Pulmonary artery endothelial cell (primary cell): ENCODE measurements around the gene CFAP57. TPM values are rescaled to one million over a fixed set of nuclear protein-coding genes. Genes with fewer than 3 reads are reported as not detected.

Experiments used
- DNase-seq: peaks from one replicate; pipeline ENCODE4 v3.0.0-alpha.2; 2011; ENCODE audit warnings: low read depth, low spot score
- total RNA-seq: library from RNA; depleted of rRNA; stranded (reverse); fragments of >200 nt; gene quantifications from 2 replicates; pipeline ENCODE4 v1.2.3, GENCODE V29; 2014

CFAP57 gene
- total RNA-seq, 1 donor from 2014 or later = 0.20 TPM

- DNase-seq = no peak
These were observed 104.5 kb downstream of the CFAP57 start for GRCh38 chr1:43276673-43277072.

GRCh38 chr1:43277116-43277876 is 105.2 kb downstream of the CFAP57 start:
- DNase-seq = no peak

- no peak for DNase-seq
These were observed 107.0 kb downstream of the CFAP57 start for GRCh38 chr1:43279161-43279560.

DNA sequence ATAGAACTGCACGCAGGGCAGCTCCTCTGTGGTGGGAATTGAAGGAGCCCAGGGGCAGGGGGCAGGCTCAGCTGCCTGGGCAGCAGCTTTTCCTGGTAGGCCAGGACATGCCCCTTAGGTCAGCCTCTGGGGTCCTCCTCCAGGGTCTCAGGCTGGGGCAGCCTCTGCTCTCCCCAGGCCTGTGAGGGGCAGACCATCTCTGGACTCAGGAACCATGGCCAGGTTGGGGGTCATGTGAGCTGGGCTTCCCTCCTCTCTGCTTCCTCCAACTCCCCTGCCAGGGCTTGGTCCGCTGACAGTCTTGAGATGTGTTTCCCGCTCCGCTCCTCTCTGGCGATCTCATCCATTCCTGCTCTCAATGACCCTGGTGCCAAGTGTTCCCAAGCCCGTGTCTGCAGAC is 107.5 kb downstream of the CFAP57 start:
- DNase-seq = no peak

DNA sequence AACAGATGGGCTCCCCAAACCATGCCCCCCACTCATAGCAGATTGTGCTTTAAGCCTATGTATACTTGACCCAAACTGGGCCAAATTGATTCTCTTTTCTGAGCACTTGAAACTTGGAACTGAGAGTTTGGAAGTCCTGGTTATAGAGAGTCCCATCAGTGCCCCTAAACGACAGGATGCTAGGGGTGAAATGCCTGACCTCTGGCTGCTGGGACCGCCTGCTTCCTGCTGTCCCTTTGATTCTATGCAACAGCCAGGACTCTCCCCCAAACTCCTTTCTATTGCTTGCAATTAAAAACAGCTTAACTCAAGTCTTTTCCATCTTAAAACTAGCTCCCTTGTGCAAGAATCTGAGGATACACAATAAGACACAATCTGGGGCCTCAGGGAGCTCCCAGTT is 108.6 kb downstream of the CFAP57 start:
- DNase-seq = no peak

GRCh38 chr1:43282220-43283195 is 110.4 kb downstream of the CFAP57 start:
- no peak for DNase-seq

DNA sequence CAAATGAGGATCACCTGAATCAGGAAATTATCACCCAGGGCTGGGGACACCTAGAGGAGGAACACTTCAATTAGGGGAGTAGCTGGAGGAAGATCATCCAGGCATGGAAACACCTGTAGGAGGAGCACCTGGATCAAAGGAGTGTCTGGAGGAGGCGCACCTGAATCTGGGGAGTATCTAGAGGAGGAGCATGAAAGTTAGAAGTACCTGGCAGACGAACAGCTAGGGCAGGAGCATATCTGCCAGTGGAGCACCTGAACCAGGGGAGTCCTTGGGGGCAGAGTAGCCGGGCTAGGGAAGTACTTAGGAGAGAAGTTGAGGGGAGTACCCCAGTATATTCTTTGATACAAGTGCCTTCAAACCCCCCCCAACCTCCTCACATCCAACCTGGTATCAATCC is 111.9 kb downstream of the CFAP57 start:
- no peak for DNase-seq

- no peak for DNase-seq
These were observed 112.5 kb downstream of the CFAP57 start for GRCh38 chr1:43284546-43285110.

- DNase-seq = no peak
These were observed 113.3 kb downstream of the CFAP57 start, which contains the start of gene C1orf210 for GRCh38 chr1:43285269-43285990. TSS of gene C1orf210 (minus strand) at chr1:43285581. CDS start at chr1:43283270, 2,311 bp downstream.

DNA sequence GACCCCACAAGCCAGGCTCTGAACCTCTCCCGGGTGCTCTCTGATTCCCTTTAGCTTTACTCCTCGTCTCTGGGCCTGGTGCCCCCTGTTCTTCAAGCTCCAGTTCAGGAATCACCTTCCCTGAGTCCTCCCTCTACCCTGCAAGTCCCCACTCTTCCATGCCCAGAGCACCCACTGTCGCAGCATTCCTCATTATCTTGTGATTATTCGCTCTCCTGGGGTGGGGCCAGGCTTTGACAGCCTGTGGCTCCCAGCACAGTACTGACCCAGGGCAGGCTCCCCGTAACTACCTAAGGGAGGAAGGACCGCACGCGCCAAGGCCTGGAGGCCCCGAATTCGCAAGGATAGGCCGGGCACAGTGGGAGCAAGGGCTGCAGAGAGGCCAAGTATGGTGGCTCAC is 114.0 kb downstream of the CFAP57 start:
- DNase-seq = no peak

GRCh38 chr1:43286533-43286932 is 114.4 kb downstream of the CFAP57 start:
- no peak for DNase-seq

GRCh38 chr1:43288058-43288784 is 116.1 kb downstream of the CFAP57 start:
- no peak for DNase-seq

GRCh38 chr1:43288785-43289706 is 116.9 kb downstream of the CFAP57 start:
- no peak for DNase-seq

DNA sequence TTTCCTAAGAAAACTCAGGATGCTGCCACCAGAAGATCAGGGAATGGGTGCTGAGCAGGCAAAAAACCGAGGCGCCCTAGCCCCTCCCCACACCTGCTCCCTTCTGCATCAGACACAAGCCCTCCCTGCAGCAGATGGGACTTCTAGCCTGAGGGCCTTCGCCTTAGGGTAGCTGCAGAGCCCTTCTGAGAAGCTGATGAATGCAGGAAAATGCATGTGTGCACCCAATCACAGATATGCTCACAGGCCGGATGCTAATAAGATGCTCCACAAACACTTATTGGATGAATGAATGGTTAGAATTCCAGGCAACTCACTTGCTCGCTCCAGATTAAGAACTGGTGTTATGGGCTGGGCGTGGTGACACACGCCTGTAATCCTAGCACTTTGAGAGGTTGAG is 120.1 kb downstream of the CFAP57 start:
- DNase-seq = no peak

DNA sequence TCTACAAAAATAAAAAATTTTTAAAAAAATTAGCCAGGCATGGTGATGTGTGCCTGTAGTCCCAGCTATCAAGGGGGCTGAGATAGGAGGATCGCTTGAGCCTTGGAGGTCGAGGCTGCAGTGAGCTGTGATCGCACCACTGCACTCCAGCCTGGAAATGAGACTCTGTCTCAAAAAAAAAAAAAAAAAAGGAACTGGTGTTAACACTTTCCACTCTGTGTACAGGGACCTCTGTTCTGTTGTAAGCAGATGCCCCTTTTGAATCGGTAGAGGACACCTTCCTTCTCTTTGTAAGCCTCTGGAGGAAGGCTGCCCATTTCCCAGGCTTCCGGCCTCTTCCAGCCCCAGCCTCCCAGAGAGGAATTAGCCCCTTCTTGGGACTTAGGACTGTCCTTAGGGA is 120.5 kb downstream of the CFAP57 start:
- DNase-seq = no peak

DNA sequence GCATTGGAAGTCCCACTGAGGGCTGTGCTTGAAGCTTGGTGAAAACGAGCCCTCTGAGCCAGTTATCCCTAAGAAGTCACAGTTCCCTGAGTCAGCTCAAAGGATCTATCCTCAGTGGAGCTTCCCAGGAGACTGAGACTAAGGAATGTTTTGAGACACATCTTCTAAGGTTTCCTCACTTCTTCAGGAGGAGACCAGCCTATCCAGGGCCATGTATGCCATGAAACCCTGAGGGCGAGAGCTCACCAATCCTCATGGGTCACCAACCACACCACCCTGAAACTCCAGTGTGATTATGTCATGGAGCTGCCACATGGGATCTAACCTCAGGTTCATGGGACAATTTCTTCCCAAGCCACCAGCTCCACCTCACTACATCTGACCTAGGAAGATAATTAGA is 121.0 kb downstream of the CFAP57 start:
- no peak for DNase-seq

GRCh38 chr1:43293896-43294760 is 122.0 kb downstream of the CFAP57 start:
- peak; percentile 53 for DNase-seq

DNA sequence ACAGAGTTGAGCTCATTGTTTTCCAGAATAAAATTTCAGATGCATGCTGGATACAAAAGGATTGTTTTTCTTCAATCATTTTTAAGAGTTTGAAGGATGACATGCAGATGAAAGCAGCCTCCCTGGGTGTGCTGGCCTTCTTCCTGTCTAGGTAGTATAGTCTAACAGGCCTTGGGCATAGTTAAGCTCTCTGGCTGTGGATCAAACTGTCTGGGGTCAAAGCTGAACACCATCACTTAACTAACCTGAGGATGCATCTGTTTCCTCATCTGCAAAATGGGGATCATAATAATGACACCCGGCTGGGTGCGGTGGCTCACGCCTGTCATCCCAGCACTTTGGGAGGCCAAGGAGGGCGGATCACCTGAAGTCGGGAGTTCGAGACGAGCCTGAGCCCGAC is 122.6 kb downstream of the CFAP57 start:
- DNase-seq = no peak

DNA sequence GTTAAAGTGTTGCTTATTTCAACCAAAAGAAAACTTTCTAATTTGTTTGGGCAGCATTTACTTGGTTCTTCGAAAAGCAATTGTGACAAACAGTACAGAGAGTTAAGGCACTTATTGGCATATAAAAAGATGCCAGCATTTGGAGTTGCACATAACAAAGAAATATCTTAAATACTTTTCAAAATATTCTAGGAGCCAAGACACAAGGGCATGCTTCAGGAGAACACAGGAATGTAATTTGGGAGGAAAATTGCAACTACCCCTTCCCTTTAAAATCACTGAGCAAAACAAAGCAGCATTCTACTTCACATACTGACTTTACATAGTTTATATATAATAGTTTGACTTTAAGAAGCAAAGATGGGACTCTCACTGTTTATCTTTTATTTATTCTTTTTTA is 124.1 kb downstream of the CFAP57 start:
- DNase-seq = no peak
